Upper lobe of right lung (tissue), 1 donor: ENCODE data around the gene DPY19L2. TPM values are rescaled to one million over a fixed set of nuclear protein-coding genes. Genes with fewer than 3 reads are reported as not detected.
"Not testable (repeated sequence)": the region's sequence is repeated elsewhere in the genome, so short reads cannot be mapped to it uniquely, and the experiment has no call there.

Source experiments
- ATAC-seq: fragments of 200-7000 bp; cut with Tn5 transposase; one replicate; pipeline ENCODE4 v1.9.1; 2020; ENCODE audit warnings: mild to moderate bottlenecking, moderate library complexity
- DNase-seq: peaks from one replicate; pipeline ENCODE4 v3.0.0-alpha.2; 2020
- H3K27ac ChIP-seq: fragments of 200-600 bp; one replicate; pipeline ENCODE4 v1.8.0; 2022
- H3K27me3 ChIP-seq: fragments of 200-600 bp; one replicate; pipeline ENCODE4 v1.8.0; 2022; ENCODE audit warnings: mild to moderate bottlenecking
- H3K36me3 ChIP-seq: fragments of 200-600 bp; one replicate; pipeline ENCODE4 v1.8.0; 2022
- H3K4me1 ChIP-seq: fragments of 200-600 bp; one replicate; pipeline ENCODE4 v1.8.0; 2022
- H3K4me3 ChIP-seq: fragments of 200-600 bp; one replicate; pipeline ENCODE4 v1.8.0; 2022; ENCODE audit warnings: mild to moderate bottlenecking
- H3K9me3 ChIP-seq: fragments of 200-600 bp; one replicate; pipeline ENCODE4 v1.8.0; 2022
- intact Hi-C: fragments of 100-400 bp; cut with DNase I; formaldehyde crosslinking; loops from one replicate; pipeline ENCODE4 v1.11.0; 2022
- total RNA-seq: library from RNA; stranded (reverse); fragmentation: NEBNext Ultra II Directional; extraction: Animal tissue kit (Norgen Biotek cat#: 25700); gene quantifications from one replicate; pipeline ENCODE4 v1.2.1, GENCODE V29; 2021
- TF ChIP-seq, protein P1 (sequence below): fragments of 200-600 bp; IDR thresholded peaks from one replicate; pipeline ENCODE4 v1.8.0; 2022; ENCODE audit warnings: antibody characterized with exemption
- donor health status: DM: no; HTN: yes; CAD: no; lungs with severe emphysema.

The DPY19L2 gene
- total RNA-seq, 1 donor from 2014 or later, result 2.3 TPM

DNA sequence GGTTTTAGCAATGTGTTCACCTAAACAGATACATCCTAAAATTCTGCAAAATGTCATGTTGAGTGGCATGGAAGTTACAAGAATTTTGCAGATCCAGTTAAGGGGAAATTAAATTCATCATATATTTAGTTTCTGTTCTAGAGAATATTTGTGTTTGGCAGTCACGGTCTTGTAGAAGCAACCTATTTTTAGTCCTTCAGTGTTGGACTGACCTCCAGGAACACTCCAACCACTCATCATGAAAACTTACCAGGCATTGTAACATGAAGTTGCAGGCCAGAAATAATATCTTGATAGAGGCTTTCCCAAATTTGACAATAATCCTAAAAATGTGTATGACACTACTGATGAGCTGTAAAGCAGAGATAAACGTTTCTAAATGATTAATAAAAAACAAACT, 119.3 kb downstream of the DPY19L2 start:
- H3K36me3 ChIP-seq, H3K27ac ChIP-seq, ATAC-seq, DNase-seq, H3K4me3 ChIP-seq, H3K4me1 ChIP-seq, H3K9me3 ChIP-seq, intact Hi-C loops, H3K27me3 ChIP-seq: not testable (repeated sequence)

DNA sequence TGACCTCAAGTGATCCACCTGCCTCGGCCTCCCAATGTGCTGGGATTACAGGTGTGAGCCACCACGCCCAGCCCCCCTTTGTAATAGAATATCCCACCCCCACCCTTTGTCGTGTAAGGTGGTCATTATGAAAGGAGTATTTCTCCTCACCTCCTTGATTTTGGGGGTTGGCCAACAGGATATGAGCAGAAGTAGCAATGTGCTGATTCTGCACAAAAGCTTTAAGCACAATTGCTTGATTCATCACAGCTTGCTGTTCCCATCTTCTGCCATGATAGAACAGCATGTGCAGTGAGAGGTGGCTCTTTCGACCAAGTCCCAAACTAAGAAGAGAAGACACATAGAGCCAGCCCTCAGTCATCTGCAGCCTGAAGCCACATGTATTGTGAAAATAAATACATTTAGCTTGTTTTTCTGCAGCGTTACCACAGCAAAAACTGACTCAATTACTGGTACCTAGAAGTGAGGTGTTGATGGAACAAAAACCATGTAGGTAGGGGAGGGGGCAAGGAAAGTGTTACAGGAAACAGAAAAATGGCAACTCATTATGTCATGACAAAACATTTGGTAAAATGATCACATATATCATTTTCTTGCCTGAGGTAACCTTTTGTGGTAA, 122.9 kb downstream of the DPY19L2 start:
- H3K9me3 ChIP-seq, DNase-seq, H3K27ac ChIP-seq, H3K4me3 ChIP-seq, ATAC-seq, H3K36me3 ChIP-seq, H3K27me3 ChIP-seq, intact Hi-C loops, H3K4me1 ChIP-seq: not testable (repeated sequence)

DNA sequence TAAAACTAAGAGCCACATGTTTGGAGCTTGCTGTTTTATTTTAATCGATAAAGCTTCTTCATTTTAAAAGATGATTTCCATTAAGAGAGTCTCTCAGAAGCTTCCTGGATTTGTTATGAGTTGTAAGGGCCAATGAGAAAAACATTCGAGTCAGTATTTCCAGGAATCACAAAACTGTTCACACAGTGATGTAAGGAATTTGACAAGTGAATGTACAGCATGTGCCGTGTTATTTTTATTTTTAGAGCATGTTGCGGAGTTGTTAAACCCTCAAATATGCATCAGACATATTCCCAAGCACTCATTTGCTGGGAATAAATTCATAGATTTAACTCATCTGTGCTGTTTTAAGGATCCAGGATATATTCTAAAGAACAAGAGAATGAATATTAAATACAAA, 129.6 kb downstream of the DPY19L2 start:
- DNase-seq, H3K27ac ChIP-seq, ATAC-seq, intact Hi-C loops, H3K4me3 ChIP-seq, H3K27me3 ChIP-seq, H3K36me3 ChIP-seq, H3K9me3 ChIP-seq, H3K4me1 ChIP-seq: not testable (repeated sequence)

DNA sequence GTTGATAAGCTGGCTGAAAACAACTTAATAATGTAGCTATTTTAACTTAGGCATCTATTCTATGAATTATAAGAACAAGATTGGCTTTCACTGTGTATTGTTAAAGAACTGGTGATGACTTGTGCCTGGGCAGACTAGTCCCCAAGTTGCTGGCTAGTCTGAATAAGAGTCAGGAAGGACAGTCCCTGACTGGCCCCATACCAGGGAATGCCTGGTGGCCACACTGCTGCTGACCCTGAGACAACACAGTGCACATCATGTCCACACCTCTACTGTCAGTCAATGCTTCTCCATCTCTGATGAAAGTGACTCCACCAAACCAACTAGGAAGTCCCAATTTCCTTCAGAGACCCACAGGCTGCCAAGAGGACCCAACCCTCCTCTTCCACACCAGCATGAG, 130.5 kb downstream of the DPY19L2 start:
- H3K4me3 ChIP-seq, H3K4me1 ChIP-seq, H3K27ac ChIP-seq, H3K36me3 ChIP-seq, DNase-seq, ATAC-seq, H3K27me3 ChIP-seq, H3K9me3 ChIP-seq, intact Hi-C loops: not testable (repeated sequence)

DNA sequence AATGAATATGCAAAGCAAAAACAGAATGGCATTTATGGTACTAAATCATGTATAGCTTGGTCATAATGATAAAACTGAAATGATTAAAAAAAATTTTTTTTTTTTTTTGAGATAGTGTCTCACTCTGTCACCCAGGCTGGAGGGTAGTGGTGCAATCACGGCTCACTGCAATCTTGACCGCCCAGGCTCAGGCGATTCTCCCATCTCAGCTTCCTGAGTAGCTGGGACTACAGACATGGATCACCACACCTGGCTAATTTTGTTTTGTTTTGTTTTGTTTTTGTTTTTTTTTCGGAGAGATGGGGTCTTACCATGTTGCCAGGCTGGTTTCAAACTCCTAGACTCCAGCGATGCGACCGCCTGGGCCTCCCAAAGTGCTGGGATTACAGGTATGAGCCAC, 138.7 kb downstream of the DPY19L2 start:
- DNase-seq, H3K9me3 ChIP-seq, H3K4me3 ChIP-seq, H3K4me1 ChIP-seq, ATAC-seq, H3K27ac ChIP-seq, H3K27me3 ChIP-seq, H3K36me3 ChIP-seq, intact Hi-C loops: not testable (repeated sequence)

DNA sequence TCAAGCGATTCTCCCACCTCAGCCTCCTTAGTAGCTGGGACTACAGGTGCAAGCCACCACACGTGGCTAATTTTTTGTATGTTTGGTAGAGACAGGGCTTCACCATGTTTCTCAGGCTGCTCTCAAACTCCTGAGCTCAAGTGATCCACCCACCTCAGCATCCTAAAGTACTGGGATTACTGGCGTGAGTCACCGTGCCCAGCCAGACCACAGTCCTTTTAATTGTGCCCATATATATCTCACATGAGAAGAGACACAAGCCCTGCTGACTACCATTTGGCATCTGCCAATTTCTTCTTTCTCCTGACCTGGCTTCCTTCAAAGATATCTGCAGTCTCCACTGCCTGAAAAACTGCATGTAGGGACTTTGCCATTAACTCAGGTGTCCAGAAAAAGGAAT, 142.5 kb downstream of the DPY19L2 start:
- Histone ChIP-seq H3K36me3 (no peaks in the 10 kb centered on the region), H3K27ac (no peak overlapping the region), H3K9me3 (peaks cover 4% of the 10 kb centered on the region), H3K4me3 (no peak overlapping the region), H3K27me3 (no peaks in the 10 kb centered on the region), H3K4me1 (no peaks in the 10 kb centered on the region)
- TF ChIP-seq, protein P1, sequence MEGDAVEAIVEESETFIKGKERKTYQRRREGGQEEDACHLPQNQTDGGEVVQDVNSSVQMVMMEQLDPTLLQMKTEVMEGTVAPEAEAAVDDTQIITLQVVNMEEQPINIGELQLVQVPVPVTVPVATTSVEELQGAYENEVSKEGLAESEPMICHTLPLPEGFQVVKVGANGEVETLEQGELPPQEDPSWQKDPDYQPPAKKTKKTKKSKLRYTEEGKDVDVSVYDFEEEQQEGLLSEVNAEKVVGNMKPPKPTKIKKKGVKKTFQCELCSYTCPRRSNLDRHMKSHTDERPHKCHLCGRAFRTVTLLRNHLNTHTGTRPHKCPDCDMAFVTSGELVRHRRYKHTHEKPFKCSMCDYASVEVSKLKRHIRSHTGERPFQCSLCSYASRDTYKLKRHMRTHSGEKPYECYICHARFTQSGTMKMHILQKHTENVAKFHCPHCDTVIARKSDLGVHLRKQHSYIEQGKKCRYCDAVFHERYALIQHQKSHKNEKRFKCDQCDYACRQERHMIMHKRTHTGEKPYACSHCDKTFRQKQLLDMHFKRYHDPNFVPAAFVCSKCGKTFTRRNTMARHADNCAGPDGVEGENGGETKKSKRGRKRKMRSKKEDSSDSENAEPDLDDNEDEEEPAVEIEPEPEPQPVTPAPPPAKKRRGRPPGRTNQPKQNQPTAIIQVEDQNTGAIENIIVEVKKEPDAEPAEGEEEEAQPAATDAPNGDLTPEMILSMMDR, result no peak
- no peak for DNase-seq
- no peak for ATAC-seq
- intact Hi-C loops, result no loop called here

DNA sequence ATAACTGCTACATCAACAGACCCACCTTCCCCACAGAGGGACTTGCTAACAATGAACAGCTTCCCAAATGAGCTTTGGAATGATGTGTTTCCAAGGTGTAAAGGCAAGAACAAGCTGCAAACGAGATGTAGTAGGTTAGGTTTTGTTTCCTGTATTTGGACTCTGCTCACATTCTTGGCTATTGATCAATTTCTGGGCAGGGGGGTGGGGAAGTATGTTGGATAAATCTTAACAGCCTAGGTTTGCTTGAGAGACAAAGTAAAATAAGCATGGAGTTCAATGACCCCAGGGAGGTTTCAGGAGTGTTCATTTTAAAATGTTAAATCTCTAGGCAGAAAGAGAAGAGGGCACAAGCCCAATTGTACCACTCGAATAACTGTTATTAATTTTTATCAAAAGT, 146.6 kb downstream of the DPY19L2 start:
- H3K4me1 ChIP-seq, result no peaks in the 10 kb centered on the region
- no peak overlapping the region for H3K27ac ChIP-seq
- H3K27me3 ChIP-seq, result no peaks in the 10 kb centered on the region
- no peak for ATAC-seq
- H3K36me3 ChIP-seq, result no peaks in the 10 kb centered on the region
- DNase-seq, result no peak
- H3K9me3 ChIP-seq, result no peaks in the 10 kb centered on the region
- H3K4me3 ChIP-seq, result no peak overlapping the region
- intact Hi-C loops, result no loop called here
- TF ChIP-seq, protein P1, result no peak

Other genes with a start within 250 kb of the DPY19L2 start
- gene RXYLT1, start 111.4 kb upstream of the DPY19L2 start, total RNA-seq, result 13.3 TPM
- 11.4 TPM for gene SRGAP1, start 176.2 kb upstream of the DPY19L2 start, total RNA-seq